ENCODE measurements around the gene SOS2.
"Not testable (repeated sequence)": the region's sequence is repeated elsewhere in the genome, so short reads cannot be mapped to it uniquely, and the experiment has no call there.

Gene SOS2

DNA sequence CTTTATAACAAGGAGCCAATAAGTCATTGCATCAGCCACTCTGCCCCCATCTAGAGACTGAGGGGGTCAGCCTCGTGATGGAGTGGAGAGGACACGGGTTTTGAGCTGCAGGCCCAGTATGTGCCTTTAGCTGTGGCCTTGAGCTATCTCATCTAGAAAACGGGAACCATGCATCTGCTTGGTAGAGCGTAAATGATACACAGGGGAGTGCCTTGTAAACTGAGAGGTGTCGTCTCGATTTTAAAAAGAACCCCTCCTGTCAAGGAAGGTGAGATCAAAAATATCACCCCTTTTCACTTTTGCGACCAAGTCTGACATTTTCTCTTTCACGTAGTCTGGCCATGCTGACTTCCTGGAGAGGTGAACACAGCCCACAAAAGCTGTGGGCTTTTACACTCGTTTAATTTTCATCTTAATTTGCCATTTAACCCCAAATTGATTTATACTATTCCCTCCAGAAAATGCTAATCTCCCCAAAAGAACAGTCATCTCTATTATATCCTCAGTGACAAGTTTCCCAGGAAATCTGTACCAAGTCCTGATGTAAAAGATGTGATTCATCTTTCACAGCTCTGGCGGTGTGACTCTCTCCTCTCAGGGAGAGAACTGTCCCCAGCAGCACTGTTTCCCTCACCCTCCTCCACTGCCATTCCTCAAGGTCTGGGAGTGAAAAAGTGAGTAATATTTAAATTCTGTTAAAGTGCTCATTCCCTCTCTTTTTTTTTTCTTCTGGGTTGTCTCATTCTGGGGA lies 145.6 kb downstream of the SOS2 start:
- no peak for DNase-seq (ENCODE audit: low spot score)

DNA sequence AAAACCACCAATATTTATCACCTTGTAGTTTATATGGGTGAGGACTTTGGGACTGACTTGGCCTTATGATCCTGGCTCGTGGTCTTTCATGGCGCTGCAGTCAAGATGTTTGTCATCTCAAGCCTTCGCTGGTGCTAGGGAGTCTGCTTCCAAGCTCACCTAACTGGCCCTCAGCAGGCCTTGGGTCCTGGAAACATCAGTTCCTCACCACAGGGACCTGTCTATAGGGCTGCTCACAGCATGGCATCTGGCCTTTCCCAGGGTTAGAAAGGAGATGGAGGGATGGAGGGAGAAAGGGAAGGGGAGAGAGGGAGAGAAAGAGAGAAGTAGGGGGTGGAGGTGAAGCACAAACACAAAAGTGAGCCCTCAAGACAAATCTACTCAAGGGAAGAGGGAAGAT lies 146.7 kb downstream of the SOS2 start:
- no peak for DNase-seq (ENCODE audit: low spot score)

DNA sequence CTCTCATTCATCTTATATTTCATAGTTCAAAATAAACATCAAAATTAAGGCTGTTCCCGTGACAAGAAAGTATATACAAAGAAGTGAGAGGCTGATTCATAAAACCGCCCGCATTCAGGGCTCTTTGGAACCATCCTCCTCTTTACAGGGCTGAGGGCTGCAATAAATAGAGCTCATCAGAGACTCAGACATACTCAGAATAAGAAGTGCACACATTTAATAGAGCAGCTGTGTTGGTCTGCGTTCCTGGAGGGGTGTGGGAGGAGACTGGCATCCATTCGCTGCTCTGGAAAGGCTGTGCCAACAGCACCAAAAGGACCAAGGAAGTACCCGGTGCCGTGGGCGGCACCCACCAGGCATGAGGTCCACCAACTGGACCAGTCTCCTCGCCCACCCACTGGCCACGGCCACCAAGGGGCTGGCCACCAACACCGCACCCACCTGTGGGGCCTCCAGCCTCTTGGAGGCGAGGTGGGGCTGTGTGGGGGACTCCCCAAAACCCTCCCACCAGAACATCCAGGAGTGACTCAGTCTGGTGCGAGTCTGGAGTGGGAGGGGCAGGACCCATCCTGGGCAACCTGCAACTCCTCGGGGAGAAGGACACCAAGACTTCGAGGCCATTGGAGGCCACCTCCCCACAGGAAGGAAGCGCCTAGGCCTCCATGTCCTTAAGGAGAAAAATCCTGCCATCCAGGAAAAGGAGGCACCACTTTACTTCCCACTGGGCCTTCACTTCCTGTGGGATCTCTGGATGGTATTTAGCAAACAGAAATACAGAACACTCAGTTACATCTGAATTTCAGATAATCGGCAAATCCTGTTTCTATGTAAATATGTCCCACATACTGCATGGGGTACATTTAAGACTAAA lies 147.7 kb downstream of the SOS2 start:
- no peak for DNase-seq (ENCODE audit: low spot score)

DNA sequence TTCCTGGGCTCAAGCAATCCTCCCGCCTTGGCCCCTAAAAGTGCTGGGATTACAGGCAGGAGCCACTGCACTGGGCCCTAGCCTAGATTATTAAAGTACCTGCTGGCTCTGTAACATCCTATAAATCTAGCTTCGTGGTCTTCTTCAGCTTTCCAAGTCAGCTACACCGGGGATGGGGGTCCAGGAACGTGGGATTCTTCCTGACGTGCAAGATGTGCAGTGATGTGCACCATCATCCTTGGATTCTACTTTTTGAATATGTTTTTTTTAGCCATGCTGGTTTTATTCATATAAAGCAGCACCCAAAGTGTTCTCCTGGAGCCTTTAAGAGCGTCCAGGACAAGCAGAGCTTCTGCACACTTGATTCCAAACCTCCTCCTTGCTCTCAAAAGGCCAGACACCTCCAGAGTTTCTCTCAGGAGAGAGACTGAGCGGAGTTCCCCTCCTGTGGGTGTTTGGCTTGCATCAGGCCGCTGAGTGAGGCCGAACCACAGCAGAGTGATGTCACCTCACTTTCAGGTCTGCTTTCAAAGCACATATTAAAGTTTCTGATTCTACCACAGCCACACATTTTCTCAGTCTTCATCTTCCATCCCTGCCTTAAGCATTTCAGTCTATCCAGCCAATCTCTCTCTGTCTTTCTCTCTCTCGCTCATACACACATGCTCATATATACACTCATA lies 148.5 kb downstream of the SOS2 start:
- no peak for DNase-seq (ENCODE audit: low spot score)

DNA sequence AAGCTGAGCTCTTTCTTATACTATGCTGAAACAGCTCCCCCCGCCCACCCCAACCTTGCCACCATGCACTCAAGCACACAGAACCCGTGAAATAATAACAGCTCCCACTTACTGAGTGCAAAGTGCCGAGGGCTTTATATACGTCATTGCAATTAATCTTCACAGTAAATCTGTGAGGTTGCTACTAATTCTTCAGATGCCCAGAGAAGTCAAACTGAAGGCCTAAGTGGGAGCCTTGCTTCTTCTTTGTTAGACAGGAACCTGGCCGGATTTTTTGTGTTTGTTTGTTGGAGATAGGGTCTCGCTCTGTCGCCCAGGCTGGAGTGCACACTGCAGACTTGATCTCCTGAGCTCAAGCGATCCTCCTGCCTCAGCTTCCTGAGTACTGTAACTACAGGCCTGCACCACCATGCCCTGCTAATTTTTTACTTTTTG lies 149.1 kb downstream of the SOS2 start:
- no peak for DNase-seq (ENCODE audit: low spot score)

DNA sequence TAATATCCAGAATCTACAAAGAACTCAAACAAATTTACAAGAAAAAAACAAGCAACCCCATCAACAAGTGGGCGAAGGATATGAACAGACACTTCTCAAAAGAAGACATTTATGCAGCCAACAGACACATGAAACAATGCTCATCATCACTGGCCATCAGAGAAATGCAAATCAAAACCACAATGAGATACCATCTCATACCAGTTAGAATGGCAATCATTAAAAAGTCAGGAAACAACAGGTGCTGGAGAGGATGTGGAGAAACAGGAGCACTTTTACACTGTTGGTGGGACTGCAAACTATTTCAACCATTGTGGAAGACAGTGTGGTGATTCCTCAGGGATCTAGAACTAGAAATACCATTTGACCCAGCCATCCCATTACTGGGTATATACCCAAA lies 152.3 kb downstream of the SOS2 start:
- DNase-seq (ENCODE audit: low spot score): not testable (repeated sequence)

DNA sequence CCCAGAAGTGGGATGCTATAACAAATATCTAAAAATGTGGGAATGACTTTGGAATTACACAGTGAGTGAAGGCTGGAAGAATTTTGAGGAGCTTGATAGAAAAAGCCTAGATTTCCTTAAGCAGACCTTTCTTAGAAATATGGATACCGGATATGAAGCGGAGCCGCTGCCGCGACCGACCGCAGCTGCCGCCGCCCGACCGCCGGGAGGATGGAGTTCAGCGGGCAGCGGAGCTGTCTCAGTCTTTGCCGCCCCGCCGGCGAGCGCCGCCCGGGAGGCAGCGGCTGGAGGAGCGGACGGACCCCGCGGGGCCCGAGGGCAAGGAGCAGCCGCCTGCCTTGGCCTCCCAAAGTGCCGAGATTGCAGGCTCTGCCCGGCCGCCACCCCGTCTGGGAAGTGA lies 157.7 kb downstream of the SOS2 start:
- not testable (repeated sequence) for DNase-seq (ENCODE audit: low spot score)

DNA sequence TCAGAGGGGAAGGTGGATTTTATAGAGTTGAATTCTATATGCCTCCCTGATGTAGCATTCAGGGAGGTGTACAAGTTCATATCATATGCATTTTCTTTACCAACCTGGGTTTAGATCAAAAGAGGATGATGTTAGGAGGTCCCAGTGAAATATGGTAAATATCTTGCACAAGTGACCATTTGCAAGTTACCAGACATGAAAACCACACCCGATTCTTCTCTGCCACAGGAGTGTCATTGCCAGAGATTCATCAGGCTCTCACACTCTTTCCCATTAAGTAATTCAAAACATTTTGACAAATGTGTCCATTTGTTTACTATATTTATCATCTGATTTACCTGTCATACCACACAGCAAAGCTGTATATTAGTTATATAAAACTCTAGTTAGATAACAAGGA lies 159.0 kb downstream of the SOS2 start:
- DNase-seq (ENCODE audit: low spot score): no peak

DNA sequence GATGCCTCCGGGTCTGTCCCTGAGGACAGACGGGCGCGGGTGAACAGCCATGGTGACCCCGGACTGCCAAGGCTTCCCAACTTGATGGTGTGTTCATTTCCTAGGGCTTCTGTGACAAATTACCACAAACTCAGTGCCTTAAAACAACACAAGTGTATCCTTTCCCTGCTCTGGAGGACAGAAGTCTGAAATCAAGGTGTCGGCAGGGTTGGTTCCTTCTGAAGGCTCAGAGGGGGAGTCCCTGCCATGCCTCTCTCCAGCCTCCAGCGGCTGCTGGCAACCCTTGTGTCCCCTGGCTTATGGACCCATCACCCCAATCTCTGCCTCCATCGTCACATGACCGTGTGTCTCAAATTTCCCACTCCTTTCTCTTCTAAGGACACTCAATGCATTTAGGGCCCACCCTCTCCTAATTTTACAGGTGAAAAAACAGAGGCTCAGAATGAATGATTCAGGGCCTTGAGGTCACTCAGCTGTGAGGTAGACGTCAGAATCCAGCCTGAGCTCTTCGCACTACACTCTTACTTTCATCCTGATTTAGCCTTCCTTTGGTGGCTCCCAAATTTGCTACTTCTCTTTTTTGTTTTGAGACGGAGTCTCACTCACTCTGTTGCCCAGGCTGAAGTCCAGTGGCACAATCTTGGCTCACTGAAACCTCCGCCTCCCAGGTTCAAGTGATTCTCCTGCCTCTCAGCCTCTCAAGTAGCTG lies 160.4 kb downstream of the SOS2 start:
- no peak for DNase-seq (ENCODE audit: low spot score)

DNA sequence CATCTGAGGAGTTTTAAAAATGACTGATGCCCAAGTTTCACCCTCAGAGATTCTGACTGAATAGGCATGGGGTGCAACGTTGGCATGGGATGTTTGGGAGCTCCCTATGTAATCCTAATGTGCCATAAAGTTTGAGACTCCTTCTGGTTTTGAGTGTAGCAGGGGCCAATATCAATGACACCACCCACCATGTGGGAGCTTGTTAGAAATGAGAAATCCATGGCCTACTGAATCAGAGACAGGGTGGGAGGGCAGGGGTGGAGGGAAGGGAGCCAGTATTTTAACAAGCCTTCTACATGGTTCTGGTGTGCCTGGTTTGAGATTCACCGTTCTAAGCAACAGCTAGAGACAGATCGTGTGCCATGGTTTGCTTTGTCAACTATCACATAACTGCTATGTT lies 161.1 kb downstream of the SOS2 start:
- DNase-seq (ENCODE audit: low spot score): no peak

DNA sequence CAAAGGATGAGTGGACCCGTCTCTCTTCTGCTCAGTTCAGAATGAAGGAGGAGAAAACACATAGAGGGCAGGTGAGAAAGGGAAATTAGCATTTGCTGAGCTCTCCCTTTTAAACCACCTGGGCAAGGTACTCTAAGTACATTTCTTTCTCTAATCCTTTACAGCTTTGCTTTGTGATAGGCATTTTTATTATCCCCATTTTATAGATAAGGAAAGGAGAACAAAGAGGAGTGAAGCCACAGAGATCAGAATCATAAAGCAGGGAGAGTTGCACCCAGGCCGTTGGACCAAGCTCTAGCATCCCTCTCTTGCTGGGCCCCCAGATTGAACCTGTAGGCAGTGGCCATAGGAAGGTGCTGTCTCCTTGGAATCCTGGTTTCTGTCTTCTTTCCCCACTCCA lies 162.1 kb downstream of the SOS2 start:
- no peak for DNase-seq (ENCODE audit: low spot score)

DNA sequence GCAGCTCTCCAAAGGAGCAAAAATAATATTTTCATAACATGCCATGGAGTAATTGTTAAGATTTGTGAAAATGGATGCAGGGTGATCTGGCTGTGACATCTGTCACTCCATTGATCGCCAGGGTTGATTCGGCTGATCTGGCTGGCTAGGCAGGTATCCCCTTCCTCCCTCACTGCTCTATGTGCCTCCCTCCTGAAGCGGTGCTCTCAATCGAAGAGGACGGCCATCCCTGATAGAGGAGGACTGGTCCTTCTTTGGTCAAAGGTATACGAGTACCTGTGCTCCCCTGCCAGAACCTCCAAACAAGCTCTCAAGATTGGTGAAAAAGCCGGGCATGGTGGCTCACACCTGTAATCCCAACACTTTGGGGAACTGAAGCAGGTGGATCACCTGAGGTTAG lies 162.9 kb downstream of the SOS2 start:
- DNase-seq (ENCODE audit: low spot score): no peak

DNA sequence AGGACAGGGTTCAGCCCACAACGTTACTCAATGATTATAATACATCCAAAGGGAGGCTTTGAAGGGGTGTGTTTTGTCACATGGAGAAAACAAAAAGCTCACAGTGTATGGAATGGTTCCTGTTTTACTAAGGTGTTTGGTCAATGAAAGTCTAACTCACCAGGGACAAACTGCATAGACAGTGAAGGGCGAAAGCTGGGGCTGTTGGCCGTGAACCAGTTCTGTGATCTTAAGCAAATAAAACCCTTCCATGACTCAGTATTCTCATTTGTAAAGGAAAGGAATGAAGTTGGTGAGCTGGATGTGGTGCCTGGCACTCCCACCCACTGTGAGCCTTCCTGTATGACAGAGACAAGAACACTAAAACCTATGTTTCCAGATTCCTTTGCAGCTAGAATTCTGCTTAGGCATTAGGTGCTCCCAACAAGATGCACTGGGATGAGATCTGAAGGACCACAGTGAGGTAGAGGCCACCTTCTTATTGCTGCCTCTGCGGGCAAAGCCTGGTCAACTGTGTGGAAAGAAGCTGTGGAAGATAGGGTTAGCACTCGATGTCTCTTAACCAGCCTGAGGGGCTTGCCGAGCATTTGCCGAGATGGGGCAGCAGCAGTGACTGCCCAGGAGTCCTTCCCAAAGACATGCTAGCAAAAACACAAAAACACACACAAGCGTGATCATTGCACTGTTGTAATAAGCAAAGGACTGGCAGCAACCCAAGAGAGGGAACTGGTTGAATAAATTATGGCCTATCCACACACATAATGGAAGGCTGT lies 163.5 kb downstream of the SOS2 start:
- DNase-seq (ENCODE audit: low spot score): no peak

Data from D341Med (cell line).